DMS114 treated with DMSO at 0.1 percent for 48 hours (cell line): Measurements from ENCODE around the gene FGF12.

ENCODE experiments used
- DNase-seq: peaks from one replicate; lab custom pipeline; 2025; ENCODE audit not compliant: unreplicated experiment; lab: John Stamatoyannopoulos, UW

The FGF12 gene

DNA sequence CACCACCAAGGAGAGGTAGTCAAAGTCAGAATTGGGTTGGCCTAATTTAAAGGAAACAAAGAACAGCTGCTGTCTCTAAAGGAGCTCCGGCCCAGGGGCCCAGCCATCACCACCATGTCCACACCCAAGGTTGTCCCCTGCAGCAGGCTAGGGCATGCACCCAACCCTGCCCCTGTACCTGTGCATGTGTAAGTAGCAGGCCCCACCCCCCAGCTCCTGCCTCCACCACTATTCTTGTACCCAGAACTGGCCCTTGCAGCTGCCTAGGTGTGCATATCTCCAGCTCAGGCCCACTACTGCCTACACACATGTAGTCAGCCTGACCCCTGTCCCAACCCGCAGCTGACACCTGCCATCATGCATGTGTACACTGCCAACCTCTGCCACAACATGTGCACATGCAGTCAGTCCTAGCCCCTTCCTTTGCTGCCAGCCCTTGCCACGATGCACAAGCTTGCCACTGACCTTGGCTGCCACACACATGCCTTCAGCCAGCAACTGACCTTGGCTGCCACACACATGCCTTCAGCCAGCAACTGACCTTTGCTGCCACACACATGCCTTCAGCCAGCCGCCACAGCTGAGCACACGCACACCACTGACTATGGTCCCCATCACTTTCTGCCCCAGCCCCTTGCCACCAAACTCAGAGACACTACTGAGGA lies 39.7 kb downstream of the FGF12 start:
- no peak for DNase-seq

DNA sequence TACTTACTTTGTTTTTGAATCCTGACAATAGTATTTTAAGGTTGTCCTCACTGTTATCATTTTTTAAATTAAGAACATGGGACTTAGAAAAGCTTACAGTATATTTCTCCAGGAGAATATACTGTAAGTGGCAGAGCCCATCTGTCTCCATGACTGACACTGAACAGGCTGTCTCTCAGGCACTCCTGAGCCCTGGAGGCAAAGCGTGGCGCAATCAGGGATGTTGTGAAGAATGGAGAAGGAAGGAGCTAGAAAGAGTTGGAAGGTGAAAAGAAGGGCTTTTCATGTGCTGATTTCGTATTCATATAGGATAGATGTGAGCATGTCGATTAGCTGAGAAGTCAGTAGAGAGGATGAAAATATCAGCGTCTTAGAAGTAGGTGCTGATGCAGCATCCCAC lies 41.5 kb downstream of the FGF12 start:
- DNase-seq: no peak

DNA sequence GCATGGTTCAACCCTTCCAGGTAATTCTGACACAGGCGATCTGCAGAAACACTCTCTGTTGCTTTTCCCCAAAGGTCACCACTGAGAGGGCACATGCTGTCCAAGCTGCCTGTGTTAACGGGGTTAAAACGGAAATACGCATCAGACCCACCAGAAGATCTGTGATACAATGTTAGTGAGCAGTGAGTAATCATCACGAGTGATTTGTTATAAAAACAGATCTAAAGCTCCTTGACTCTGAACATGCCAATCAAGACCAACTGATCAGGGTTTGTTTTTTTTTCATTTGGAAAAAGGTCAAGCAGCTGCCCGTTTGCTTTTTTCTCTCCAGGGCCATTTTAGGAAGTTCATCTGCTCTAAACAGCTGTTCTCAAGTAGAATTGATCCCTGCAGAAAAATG lies 43.2 kb downstream of the FGF12 start:
- no peak for DNase-seq

DNA sequence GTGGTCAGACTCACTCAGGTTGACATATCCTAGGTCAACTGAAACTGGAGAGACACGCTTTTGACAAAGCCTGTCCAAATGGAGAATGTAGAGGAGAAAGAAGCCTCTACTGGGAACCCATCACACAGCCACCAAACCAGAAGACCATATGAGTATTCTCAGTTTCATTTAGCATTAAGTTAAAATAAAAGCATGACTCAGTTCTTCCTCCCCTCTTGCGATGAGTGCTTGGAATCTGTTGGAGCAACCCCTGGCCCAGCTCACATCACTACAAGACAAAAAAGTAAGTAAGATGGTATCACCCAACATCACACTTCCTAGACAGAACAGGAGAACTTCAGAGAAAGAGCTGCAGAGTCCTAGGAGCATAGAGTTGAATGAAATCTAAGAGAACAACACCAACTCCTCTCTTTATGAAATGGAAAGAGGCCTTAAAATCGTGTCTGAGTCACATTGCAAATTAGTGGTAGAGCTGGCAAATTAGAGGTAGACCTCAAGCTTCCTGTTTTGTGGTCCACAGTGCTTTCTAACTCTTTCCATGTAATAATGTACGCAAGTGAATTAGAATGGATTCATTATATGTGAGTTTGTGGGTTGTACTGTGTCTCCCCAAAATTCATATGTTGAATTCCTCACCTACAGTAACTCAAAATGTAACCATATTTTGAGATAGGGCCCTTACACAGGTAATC lies 51.2 kb downstream of the FGF12 start:
- no peak for DNase-seq

DNA sequence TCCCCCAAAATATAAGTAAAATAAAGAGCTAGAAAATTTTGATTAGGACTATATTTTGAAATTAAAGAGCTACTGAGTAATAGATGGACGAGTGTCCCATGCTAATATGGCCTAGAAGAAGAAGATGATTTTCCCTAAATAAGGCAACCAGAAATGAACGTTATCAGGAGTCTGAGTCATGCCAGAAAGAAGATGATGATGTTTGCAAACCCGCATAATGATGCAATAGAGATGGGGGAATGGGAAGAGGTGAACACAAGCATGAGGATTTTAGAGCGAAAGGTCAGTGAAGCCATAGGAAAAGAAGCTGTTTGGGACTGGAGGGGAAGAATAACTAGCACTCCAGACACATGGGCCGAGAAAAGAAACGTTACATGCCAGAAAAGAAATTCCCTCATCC lies 71.7 kb downstream of the FGF12 start:
- no peak for DNase-seq

DNA sequence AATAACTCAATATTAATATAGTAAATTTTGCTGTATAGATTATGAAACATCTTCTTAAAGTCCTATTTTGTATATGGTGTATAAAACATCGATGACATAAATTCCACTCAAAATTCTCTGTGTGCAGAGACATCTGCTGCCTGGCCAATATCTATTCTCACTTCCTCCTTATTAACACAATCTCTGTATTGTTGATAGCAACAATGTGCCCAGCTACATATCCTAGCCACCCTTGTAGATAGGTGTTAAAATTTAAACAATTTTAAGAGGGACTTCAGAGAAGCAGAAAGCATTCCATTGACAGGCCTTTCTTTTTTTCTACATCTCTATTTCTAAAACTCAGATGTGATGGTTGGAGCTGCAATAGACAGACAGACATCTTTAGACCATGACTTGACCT lies 72.3 kb downstream of the FGF12 start:
- no peak for DNase-seq

DNA sequence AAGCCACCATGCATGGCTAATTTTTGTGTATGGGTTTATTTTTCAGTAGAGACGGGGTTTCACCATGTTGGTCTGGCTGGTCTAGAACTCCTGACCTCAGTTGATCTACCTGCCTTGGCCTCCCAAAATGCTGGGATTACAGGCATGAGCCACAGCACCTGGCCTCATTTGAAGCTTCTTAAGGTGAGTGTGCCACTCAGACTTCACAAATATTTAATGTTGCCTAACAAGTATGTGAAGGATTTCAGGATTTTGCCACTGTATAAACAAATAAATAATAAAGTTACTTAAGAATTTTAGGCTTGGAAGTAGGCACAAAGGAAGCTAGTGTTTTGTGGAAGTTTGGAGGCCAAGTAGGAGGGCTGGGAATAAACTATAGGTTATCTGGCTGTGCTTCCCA lies 73.5 kb downstream of the FGF12 start:
- DNase-seq: no peak

DNA sequence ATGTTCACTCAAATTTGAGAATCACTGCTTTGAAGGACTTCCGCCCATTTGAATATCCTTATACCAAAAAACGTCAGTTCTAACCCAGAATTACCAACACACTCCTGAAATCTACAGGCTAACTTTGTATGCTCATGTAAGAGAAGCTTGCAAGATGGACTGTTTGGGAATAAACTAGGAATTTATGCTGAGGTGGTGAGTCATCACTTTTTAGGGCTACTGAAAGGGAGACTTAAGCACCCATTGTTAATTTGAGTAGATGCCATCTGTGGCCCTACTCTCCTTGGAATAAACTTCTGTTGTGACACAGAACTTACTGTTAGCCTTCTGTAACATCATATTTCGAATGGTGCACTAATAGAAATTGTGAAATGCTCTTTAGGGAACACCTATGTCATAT lies 74.6 kb downstream of the FGF12 start:
- DNase-seq: no peak

DNA sequence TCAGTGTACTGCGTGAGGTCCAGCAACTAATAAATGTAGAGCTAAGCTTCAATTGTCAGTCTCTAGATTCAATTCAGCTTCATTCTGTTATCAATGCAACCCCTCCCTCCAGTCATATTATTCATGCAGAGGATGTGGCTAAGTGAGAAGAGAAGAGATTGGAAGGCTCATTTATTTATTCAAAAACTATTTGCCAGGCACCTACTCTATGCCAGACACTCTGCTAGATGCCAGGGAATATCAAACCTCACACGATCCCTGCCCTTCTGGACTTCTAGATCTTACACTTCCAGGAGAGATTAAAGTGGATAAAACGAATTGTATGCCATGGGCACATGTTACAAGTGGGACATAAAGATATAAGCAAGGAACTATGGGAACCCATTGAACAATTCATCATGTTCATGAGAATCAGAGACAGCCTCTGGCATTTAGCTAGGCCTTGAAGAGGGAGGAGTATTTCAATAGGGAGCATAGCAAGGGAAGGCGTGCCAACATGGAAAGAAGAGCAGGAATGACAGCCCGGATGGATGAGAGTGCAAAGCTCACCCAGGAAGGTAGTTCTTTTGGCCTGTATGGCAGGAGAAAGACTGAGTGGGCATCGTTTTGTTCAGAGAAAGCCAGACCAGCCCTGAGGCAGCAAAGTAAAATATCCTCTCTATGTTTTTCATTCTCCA lies 75.4 kb downstream of the FGF12 start:
- no peak for DNase-seq

DNA sequence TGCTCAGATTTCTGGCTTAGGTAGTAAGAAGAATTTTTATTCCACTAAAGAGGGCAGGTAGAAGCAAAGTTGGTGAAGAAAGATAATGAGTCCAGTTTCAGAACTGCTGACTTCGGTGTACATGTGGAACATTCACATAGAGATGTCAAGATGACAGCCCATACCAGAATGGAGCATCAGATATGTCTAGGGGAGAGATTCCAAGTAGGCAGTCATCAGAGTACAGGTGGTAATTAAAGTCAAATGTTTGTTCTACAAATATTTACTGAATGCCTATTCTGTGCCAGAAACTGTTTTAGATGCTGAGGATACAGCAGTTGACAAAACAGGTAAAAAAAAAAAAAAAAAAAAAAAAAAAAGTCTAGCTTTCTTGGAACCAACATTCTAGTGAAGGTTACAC lies 81.9 kb downstream of the FGF12 start:
- DNase-seq: no peak

DNA sequence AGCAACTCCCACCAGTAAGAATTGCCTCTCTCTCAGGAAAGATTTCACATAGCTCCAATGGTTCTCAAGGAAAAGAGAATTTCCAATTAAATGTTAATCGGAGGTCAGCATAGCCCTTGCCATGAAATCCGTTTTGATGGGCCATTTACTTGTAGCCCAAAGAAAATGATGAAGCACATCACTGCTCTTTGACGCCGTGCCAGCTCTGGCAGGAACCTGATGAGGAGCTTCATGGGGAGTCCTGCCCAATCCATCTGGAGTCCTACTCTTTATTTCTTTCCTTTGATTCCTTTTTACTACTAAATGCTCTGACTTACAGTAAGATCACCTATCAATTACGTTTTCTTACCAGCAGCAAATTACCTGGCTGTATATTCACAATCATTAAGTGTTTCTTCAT lies 84.7 kb downstream of the FGF12 start:
- DNase-seq: no peak

DNA sequence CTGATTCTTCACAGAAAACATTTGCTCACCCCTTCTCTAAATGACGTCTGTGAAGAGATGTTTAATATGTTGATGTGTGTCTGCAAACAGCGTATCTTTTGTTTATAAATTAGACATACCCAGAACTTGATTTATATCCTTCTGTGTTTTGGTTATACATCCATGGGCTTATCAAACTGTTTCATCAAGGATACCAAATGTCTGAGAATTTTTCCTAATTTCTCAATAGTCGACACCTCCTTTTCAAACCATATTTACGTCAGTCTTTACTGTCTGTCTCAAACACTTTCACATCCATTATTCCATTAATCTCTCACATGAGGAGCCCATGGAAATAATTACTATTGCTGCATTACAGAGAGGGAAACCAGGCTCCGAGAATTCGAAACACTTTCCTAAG lies 85.4 kb downstream of the FGF12 start:
- DNase-seq: no peak

DNA sequence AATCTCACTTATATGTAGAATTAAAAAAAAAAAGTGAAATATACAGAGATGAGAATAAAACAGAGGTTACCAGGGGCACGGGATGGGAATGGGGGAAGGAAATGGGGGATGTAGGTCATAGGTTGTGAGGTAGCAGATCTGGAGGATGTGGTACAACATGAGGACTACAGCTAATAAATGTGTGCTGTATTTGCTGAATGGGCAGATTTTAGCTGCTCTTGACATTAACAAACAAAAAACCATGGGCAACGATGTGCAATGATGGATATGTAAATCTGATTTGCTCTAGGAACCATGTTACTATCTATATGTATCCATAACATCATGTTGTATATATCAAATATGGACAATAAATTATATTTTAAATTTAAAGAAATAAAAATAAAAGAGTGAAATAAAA lies 87.4 kb downstream of the FGF12 start:
- DNase-seq: no peak

DNA sequence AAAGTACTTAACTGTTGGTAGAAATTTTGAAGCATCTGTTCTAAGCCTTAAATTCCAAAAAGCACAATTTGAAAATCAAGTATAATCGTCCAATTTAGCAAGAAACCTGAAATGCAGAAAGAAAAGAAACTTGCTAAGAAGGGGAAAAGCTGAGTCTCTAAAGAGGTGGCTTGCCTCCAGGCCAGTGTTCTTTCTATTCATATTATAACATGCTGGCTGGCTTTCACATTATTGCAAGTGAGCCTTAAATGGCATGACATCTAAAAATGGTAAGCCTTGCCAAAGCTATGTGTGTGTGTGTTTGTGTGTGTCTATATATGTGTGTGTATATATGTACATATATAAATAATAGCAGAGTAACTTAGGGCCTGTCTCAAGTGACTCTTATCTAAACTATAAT lies 89.5 kb downstream of the FGF12 start:
- no peak for DNase-seq

DNA sequence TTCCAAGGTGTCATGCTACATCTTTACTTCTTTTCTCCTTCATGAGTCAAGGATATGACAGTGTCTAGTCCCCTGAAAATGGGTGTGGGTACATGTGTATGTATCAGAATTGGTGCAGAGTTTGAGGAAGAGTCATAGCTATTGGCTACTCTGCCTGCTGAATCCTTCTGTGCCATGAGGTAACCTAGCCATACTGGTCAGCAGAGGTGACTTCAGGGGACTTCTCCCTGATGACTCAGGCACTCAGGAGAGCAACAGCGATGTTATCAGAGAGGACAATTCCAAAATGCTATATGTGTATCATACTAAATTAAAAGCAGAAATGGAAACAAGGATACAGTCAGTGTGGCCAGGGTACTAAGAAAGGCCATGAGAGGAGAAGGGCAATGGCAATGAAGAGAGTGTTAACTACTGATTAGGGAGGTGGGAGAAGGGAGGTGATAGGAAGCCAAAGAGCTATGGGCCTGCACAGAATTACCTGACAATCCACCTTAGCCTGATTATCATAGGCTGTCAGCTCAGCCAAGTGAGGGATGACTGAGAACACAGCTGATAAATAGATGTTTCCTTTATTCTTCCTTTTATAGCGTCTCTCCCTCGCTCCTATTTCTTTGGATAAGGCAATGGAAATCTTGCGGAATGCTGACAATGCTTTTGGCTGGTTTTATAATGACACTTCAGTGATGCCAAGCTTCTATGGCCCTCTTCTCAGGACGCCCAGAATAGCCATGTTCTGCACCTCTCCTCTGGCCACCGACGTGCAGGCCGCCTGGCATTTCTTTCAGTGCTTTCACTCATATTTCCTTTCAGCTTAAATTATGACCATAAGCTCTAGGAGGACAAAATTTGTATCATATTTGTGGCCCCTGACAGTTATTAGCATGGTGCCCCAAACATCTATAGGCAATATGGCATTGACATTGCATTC lies 90.6 kb downstream of the FGF12 start:
- no peak for DNase-seq

DNA sequence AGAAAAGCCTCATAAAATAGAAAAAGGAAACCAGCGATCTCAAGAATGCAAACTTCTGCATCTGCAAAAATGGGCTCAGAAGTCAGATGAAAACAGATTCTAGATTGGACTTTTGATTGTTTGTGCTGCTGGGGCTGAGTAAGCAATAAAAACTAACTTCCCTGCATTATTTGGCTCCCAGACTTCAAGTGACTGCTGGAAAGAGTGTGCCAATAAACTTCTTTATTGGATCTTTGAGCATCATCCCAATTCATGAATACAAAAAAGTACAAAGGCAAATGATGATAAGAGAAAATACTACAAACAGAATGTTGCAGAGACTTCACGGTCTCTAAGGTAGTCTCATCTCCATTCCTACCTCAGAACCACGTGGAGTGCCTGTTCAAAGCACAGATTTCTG lies 97.9 kb downstream of the FGF12 start:
- no peak for DNase-seq

DNA sequence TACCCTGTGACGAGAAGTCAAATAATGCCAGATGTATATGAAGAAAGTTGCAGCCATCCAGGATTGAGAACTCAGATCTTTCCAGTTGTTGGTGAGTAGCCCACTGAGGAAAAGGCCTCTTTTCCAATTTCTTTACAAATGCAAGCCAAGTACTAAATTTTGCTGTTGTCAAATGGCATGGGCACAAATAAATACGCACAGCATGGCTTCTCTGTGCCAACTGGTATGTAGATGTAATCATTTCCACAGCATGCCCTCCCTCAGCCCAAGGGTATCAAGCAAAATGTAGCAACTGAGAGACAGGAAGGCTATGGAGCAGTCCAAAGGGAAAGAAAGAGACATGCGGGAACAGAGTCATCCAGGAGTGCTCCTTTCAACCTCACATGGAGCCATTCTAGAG lies 105.4 kb downstream of the FGF12 start:
- DNase-seq: no peak

DNA sequence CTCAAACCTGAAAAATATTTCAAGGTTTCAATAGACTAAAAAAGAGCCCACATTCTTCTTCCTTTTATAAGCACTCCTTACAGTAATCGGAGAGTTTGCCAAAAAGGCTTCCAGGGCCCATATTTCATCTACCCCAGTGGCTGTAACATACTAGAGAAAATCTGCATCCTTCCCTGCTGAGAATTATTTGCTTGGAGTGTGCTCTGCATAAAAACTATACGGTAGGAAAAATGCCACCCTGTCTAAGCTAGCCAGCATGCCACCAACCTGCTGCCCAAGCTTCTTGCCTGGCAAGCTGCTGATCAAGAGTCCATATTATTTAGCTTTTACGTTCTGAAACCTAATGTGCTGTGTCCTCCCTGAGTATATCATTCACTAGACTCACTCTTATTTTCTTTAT lies 107.1 kb downstream of the FGF12 start:
- DNase-seq: no peak

DNA sequence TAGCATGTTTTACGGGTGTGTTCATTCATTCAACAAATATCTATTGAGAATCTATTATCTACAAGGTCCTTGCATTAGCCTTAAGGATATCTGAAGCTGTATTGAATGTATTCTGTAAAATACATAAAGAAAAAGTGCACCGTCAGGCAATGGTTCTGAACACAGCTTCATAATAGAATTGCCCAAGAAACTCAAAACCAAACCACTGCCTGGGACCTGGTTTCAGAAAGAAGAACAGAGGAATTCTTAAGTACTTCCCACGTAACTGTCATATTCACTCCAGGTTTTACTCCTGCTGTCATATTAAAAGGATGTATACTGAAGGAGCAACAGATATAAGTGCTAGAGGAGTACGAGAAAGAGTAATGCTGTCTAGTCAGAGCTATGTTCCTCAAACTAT lies 115.9 kb downstream of the FGF12 start:
- DNase-seq: no peak

DNA sequence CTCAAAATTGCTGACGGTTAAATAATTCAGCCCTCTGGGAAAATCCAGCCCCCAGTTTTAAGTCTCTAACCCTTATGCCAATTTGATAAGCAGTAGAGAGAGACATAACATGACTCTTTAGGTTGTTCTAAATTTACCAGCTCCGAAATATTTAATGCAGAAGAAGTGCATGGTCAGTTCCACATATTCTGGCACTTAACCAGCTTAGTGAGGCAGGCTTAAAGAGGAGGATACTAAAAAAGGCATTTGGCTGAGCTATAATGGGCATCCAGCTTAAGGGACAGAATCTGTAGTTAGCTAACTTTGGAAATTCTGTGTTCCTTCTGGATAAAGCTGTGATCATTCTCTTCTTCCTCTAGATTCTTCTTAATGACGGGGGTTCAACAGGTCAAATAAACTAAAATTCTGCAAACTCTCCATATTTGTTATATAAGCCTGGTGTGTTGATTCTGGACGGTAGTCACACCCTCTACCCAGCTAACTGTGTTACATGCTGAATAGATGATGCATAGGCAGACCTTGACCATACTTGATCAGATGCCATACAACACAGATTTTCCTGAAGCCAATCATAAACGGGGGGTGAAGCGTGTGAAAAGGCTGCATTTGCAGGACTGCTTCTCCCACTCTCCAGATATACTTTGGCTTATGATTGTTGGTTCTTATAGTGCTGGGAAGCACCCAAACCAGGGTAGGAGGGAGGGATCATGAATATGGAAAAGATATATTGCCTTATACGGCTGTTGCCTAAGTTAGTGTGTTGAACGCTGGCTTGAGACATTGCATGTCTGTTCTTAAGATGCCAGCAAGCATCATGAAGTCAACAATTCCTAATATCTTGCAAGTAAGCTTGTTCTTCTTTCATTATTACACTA lies 118.4 kb downstream of the FGF12 start:
- no peak for DNase-seq

DNA sequence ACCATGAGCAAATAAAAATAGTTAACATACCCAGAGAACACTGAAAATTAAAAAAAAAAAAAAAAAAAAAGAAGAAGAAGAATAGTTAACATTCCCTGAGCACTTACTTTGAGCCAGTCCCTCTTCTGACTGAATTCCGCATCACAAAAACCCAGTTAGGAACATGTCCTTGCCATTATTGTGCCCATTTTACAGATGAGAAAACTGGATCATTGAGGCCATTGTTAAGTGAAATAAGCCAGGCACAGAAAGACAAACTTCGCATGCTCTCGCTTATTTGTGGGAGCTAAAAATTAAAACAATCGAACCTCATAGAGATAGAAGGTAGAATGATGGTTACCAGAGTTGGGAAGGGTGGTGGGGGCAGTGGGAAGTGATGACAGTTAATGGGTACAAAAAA lies 119.5 kb downstream of the FGF12 start:
- DNase-seq: no peak
